SIG-M5 (cell line): ENCODE results near the gene SLC1A1.
"Not testable (repeated sequence)": the region's sequence is repeated elsewhere in the genome, so short reads cannot be mapped to it uniquely, and the experiment has no call there.

Experiments used
- DNase-seq: peaks from one replicate; lab custom pipeline; 2025; lab: John Stamatoyannopoulos, UW

SLC1A1 gene

DNA sequence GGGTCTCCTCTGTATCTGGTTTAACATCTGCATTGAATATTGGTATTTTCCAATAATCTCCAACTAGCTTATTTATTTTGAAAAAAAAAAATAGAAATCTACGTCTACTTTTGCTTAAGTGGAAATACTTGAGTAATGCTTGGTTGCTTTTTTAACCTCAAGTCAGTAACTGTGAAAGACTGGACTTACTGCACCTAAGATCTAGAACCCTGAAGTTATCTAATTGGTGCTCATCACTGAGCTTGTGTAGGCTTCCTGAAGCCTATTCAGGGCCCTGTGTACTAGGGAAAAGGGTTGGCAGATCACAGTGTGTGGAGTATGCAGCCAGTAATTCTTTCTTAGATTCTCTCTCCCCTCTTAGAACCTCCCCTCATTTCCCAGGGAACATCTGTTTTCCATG is 16.2 kb downstream of the SLC1A1 start:
- no peak for DNase-seq

DNA sequence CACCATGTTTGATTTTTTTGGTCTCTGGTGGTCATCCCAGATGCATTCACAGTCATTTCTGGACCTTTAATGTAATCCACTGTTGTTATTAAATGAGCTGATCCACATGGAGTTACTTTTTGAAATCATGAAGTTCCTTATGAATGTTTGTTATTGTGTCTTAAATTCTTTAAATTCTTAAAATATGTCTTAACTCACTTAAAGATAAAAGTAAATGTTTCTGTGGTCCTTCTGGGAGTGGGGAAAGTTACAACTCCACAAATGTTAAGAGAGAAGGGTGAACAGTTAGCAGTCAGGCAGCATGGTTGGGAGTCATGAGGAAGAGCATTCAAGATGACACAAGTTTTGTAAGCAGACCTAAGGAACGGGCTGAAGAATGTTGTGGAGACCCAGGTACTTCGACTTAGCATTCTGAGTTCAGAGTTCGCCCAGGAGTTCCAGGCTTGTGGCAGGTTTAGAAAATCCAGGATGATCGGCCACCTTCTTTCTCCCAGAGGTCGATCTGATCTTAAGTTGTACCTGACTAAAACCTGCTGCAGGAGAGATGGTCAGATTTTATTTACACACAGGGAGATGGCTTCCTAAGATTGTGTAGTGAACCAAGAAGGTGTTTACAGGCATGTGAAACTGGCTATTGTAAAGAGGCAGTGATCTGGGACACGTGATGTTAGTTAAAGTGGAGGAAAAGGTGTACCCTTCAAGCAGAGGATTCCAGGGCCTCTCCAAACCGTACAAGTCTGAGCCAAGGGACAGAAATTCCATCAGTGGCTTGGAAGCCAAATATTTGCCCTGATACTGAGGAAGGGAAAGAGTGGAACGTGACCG is 17.2 kb downstream of the SLC1A1 start:
- DNase-seq: no peak

DNA sequence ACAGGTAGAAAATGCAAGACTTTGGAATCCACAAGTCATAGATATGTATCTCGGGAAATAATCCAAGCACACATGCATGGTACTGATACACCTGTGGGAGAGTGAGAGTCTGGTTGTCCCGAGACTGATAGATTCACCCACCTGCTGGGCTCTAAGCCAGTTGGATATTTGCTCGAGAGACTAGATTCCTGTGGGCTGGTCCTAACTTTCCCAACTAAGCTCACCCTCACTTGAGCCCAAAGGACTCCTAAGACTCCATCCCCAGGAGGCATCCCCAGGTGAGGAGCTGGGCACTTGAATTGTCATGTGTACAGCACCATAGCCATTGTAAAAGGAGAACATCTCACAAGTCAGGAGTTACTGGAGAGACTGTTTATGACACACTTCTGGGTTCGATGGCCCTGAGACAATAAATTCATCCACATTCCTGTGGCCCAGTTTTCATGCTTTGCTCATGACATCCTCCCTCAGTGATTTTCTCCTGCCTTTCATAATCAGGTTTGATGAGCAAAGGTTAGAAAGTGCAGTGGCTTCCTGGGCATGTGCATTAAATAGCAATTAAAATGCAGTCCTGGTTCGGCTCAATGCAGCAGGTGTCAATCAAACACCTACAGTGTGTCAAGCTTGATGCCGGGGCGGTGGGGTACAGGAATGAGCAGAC is 18.1 kb downstream of the SLC1A1 start:
- DNase-seq: no peak

DNA sequence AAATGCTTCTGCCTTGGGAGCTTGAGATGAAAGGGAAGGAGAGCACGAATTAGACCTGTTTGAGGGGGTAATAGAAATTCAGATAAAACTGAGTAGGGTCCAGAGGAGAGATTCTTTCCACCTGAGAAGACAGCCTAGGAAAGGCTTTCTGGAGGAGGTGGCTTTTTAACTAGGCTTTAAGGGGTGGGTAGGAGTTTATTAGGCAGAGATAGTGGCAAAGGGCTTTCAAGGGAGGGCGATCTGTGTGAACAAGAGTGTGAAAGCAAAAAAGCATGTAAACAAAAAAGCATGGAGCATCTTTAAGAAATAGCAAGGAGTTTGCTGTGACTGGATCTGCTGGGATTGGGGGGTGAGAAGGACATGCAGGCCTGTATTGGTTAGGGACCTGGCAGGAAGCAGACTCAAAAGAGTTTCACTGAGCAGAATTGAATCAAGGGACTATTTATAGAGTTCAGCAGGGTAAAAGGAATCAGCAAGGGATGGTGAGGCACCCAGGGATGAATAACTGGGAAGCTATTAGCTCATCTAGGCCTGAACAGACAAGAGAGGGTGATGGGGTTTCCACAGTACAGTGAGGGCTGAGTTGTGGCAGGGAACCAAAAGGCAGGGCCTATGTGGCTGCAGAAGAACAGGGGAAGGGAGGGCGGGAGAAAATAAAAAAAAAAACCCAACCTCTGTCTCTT is 18.8 kb downstream of the SLC1A1 start:
- DNase-seq: no peak

DNA sequence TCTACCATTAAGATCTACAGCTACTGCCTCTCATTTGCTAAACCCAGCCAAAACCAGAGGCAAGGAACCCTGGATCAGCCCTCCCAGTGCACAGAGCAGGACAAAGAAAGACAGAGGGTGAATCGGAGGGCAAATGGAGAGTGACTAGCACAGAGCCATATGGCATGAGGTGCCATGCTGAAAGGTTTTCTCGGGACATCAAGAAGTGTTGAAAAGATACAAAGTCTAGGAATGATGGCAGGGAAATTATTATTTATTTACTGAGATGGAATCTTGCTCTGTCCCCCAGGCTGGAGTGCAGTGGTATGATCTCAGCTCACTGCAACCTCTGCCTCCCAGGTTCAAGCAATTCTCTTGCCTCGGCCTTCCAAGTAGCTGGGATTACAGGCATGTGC is 19.3 kb downstream of the SLC1A1 start:
- no peak for DNase-seq

DNA sequence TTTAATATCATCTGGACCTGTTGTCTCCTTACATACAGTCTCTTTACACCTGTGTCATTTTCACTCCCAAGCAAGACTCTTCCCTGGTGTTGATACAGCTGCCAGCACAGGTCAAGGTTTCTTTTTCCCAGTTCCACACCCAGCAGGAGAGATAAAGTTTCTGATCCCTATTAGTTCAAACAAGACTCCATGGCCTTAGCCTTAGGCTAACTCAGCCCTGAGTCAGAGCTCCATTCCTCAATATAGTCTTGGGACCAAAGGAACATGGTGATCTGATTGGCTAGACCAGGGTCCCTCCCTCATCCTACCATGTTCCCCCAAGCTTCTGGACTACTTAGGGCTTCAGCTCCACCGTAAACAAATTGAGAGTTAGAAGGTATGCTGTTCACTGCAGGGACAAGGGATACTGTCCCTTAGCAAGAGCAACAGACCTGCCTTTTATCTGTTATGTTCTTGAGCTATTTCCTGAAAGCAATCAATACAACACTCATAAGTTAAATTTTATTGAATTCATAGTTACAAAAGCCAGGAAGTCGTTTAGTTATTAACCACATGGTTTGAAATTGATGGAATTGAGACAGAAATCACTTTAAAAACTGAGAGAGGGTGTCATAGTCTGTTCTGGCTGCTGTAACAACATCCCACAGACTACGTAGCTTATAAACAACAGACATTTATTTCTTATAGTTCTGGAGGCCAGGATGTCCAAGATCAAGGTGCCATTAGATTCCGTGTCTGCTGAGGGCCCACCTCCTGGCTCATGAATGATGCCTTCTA is 20.5 kb downstream of the SLC1A1 start:
- DNase-seq: no peak

DNA sequence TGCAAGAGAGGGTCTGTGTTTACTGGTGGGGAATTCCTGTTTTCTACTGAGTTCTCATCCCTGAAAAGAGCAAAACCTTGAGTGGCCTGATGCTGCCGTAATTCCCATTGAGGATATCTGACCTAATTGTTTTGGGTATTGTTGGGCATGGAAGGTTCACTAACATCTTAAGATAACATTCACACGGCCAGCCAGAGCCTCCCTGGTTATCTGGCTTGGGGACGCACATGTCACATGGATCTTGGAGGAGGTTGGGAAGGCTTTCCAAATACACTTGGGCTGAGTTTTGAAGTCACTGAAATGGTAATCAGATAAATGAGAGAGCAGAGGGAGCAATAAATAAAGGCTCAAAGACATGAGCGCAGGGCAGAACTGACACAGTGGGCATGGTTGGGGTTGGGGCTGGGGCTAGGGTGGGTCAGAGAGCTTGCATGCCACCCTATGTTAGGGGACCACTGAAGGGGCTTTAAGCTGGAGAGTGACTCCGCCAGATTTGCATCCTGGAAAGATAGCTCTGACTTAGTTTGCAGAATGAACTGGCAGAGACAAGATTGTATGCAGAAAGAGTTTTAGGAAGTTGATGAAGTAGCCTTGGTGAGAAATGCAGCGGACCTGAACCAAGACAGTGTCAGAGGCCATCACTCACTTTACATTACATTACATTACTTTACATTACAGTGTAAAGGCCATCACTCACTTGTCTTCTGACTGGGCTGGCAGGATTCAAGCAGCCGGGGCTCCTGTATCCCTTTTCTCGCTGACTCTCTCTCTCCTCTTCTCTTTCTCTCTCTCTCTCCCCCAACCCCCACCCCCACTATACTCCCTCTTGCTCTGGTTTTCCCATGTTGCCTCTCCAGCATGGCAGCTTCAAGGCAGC is 24.2 kb downstream of the SLC1A1 start:
- no peak for DNase-seq

DNA sequence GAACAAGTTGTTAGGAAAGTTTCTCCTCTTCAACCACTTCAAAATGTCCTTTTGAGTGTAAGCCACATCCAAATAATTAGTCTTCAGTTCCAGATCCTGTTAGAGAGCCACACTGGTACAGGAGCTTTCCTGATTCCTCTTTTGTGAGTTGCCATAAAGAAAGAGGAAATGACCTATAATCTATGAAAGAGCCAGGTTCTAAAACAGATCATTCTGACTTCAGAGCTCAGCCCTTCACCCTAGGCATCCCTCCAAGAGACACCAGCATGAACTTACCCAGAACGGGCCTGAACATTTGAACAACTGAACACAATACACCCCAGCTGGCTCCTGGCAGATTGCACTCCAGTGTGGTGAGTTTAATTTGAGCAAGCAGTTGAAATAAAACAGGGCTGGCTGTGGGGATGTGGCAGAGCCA is 25.7 kb downstream of the SLC1A1 start:
- no peak for DNase-seq

DNA sequence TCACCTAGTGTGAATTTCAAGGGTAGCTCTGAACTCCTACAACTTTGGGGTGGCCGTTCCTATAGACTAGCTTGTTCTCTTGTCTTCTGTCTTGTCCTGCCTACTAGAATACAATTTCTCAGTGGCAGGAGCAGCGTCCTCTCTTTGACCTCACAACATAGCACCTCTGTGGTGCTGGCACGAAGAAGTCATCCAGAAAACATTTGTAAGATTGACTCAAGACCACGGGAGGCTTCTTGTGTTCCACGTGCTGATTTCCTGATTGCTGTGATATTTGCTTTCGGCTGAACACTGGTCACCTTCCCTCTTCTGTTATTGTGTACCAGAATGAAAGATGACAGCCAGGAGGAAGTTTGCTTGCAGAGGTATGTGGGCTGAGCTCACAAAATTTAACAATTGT is 27.0 kb downstream of the SLC1A1 start:
- no peak for DNase-seq

DNA sequence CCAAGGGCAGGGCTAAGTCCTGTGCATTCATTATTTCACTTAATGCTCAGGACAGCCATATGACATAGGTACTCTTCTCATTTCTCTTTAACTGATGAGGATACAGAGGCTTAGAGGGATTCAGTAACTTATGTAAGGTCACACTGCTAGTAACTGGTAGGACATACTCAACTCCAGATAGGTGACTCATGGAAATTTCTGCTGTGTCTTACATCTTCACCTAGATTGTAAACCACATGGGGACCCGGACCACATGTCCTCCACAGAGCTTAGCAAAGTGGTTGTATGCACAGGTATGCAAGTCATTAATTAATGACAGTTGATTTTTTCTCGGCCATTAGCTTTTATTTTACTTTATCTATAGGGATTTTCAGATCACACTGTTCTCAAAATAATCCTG is 29.3 kb downstream of the SLC1A1 start:
- no peak for DNase-seq

DNA sequence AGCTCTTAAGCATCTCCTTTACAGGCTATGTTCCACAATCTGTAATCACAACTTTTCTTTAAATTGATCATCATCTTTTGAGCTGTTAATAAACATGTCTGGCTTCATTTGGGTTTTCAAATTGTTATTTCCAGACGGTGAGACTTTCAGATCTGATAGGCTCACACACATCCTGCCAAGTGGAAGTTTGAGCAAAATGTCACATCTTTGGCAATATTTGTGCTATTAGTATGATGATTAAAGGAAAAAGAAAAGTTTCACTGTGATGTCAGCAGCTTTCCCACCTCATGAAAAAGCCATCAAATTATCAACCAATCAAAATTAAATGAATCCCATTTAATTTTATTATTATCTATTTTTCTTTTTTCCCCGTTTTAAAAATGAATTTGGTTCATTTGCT is 29.8 kb downstream of the SLC1A1 start:
- no peak for DNase-seq

DNA sequence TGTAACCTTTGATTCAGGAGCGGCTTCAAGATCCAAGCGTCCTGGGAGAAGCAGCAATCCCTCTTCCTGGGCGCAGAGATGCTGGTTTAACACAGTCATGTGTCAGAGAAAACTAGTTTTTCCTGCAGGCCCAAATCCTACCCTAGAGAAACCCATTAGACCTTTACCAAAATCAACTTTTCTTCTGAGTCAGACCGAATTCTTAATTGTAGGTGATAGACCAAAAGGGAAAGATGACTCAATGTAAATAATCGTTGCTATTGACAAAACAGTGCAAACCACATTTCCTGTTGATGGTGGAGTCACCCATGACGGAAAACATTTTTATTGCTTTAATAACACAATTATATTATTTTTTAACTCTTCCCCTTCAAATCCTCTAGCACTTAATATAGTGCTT is 40.1 kb downstream of the SLC1A1 start:
- no peak for DNase-seq

DNA sequence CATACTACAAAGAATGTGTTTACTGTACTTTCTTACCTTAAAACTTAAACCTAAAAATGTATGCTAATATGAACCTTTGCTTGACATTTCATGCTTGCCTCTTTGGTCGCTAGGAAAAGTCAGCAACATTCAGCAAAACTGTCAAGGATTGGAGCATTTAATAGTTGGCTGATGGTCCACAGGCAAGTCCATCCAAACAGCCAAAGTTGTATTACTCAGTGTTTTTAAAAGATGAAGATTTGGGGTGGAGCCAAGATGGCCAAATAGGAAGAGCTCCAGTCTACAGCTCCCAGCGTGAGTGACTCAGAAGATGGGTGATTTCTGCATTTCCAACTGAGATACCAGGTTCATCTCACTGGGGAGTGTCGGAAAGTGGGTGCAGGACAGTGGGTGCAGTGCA is 40.6 kb downstream of the SLC1A1 start:
- not testable (repeated sequence) for DNase-seq

DNA sequence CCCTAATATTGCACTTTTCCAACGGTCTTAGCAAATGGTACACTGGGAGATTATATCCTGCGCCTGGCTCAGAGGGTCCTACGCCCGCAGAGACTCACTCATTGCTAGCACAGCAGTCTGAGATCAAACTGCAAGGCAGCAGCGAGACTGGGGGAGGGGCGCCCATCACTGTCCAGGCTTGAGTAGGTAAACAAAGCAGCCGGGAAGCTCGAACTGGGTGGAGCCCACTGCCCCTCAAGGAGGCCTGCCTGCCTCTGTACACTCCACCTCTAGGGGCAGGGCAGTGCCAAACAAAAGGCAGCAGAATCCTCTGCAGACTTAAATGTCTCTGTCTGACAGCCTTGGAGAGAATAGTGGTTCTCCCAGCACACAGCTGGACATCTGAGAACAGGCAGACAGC is 41.1 kb downstream of the SLC1A1 start:
- DNase-seq: not testable (repeated sequence)

DNA sequence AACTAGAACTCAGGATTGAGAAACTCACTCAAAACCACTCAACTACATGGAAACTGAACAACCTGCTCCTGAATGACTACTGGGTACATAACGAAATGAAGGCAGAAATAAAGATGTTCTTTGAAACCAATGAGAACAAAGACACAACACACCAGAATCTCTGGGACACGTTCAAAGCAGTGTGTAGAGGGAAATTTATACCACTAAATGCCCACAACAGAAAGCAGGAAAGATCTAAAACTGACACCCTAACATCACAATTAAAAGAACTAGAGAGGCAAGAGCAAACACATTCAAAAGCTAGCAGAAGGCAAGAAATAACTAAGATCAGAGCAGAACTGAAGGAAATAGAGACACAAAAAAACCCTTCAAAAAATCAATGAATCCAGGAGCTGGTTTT is 43.6 kb downstream of the SLC1A1 start:
- DNase-seq: not testable (repeated sequence)

DNA sequence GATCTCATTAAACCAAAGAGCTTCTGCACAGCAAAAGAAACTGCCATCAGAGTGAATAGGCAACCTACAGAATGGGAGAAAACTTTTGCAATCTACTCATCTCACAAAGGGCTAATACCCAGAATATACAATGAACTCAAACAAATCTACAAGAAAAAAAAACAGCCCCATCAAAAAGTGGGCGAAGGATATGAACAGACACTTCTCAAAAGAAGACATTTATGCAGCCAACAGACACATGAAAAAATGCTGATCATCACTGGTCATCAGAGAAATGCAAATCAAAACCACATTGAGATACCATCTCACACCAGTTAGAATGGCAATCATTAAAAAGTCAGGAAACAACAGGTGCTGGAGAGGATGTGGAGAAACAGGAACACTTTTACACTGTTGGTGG is 45.9 kb downstream of the SLC1A1 start:
- DNase-seq: not testable (repeated sequence)

DNA sequence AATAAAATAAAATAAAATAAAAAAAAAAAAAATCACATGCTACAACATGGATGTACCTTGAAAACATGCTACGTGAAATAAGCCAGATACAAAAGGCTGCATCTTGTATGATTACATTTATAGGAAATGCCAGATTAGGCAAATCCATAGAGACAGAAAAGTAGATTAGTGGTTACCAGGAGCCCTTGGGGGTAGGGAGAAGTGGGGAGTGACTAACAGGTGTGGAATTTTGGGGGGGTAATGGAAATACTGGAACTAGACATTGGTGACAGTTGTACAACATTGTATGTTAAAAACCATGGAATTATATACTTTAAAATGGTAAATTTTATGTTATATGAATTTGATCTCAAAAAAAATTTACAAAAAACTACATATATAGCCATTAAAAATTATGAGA is 47.3 kb downstream of the SLC1A1 start:
- DNase-seq: no peak

DNA sequence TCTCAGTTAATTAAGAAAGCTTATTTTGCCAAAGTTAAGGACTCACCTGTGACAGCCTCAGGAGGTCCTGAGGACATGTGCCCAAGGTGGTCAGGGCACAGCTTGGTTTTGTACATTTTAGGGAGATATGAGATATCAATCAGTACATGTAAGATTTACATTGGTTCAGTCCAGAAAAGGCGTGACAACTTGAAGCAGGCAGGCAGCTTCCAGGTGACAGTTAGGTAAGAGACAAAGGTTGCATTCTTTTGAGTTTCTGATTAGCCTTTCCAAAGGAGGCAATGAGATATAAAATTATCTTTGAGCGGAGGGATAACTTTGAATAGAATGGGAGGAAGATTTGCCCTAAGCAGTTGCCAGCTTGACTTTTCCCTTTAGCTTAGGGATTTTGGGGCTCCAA is 47.8 kb downstream of the SLC1A1 start:
- DNase-seq: no peak

DNA sequence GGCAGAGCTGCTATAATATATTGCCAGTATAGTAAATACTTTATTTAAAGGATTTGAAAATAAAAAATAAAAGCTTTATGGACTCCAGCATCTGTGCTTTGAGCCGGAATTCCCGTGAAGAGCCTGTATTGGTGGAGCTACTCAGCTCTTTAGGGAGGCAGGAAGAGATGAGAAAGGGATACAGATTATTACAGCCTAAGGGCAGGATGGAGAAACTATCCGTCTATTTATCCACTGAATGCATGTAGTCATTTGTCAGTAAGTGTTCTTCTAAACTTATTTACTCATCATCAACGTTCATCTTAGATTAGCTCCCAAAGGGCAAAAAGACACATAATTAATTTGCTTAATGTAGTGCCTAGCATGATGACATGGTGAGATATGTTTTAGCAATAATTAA is 48.4 kb downstream of the SLC1A1 start:
- no peak for DNase-seq

DNA sequence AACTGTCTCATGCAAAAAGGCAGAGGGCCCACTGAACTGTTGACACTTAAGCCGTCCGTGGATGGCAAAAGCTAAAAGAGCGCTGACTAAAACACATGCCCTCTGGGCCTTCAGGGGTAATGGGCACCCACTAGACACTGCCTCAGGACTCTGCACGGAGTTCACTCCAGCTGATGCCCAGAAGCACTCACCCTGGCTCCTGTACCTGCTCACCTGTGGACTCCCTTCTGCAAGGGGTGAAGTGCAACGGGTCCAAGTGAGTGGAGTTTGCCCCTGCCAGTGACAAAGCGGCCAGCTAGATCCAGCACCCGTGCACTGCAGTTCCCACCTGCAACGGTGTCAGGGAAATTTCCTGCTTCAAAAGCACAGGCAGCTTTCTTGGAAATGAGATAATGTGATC is 50.2 kb downstream of the SLC1A1 start:
- no peak for DNase-seq

DNA sequence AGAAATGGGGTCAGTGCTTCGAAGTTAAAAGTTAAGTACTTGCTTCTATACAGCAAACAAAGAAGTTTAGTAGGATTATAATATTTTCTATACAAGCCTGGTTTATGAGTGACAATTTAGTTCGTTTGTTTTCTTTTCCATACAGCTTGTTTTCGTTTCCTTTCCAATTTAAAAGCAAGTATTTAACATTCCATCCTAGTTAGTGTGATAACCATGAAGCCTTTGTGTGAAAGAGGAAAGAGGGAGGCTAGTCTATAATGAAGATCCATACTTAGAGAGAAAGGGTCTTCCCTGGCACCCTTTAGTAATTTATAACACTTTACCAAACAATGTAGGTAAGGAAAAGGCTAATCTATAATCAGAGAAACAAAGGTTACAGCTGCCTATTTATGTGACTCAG is 51.0 kb downstream of the SLC1A1 start:
- no peak for DNase-seq
